IPS-NIHi7 (cell line): Measurements from ENCODE around the gene RFFL.
"Not testable (repeated sequence)": the region's sequence is repeated elsewhere in the genome, so short reads cannot be mapped to it uniquely, and the experiment has no call there.

Source experiments
- DNase-seq: peaks from one replicate; pipeline ENCODE4 v3.0.0; 2012; ENCODE audit warnings: mixed read lengths; ENCODE audit errors: extremely low spot score

RFFL gene

DNA sequence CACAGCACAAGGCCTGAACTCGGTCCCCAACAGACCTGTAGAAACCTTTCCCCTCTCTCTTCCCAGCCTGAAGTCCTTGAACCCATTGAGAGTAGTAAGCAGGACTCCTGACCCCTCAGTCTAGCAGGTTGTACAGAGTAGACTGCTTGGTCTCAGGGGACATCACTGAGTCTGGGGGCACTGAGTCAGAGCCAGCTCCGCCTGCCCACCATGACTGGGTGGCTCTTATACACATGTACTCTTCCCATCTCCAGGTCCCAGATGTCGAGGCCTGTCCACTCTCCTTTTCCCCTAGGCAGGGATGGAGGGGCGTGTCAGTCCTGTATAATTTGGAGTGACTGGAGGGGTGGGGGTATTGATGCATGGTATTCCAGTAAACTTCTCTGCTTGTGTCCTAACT, 59.7 kb downstream of the RFFL start:
- no peak for DNase-seq

DNA sequence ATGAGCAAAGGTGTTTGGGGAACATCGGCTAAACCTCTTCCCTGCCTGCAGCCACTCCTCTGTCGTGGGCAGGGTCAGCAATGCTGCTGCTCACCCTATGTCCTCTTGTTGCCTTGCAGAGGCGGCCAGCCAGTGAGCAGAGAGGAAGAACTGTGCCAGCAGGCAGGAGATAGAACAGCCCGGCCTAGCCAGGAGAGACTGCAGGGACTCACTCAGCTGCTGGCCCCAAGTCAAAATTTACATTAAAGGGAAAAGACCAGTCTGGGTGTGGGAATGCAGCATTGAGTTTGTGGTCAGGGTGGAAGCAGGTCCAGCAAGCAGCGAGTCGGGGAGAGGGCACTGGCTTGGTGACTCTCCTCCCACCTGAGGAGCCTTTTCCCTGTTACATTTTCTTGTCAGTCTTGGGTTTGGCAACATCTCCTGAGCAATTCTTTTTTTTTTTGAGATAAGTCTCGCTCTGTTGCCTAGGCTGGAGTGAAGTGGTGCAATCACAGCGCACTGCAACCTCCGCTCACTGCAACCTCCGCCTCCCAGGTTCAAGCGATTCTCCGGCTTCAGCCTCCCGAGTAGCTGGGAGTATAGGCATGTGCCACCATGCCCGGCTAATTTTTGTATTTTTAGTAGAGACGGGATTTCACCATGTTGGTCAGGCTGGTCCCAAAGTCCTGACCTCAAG, 60.5 kb downstream of the RFFL start:
- no peak for DNase-seq

DNA sequence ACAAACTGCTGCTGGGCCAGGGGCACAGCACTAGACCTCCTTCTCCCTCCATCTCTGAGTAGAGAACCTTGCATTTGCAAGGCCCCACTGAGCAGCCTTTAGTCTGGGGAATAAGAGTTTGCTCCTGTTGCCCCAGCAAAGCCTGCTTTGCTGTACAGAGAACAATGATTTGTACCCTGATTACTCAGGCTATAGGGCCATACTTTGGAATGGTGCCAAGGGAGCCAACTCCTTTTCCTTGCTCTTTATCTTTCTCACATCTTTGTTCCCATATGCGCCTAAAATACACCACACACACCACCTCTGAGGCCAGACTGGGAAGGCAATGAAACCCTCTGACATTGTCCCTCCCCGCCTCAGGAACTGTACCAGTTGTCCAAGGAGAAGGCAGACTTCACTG, 62.0 kb downstream of the RFFL start:
- no peak for DNase-seq

DNA sequence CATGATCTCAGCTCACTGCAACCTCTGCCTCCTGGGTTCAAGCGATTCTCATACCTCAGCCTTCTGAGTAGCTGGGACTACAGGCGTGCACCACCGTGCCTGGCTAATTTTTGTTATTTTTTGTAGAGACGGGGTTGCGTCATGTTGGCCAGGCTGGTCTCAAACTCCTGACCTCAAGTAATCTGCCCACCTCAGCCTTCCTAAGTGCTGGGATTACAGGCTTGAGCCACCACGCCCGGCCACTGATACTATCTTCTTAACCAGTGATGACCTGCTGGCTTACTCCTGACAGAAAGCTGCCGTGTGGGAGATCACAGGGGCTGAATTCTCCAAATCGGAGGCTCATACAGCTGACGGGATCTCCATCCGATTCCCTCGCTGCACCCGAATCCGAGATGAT, 62.5 kb downstream of the RFFL start:
- not testable (repeated sequence) for DNase-seq

DNA sequence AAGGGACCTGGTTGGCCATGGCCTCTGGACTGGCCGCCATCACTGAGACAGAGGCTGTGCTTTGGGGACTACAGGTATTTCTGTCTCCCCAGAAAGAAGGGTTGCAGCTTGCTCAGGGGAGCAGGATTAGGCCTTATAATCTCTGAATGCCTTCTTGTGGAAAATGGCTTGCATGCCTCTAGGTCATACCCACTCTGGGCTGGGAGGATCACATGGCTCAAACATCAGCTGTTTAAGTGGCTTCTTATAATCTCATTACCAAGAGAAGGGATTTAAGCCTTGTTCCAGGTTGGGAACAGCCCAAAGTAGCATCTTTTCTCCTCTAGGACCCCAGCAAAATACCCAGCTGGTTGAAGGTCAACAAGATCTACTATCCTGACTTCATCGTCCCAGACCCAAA, 64.1 kb downstream of the RFFL start:
- no peak for DNase-seq

DNA sequence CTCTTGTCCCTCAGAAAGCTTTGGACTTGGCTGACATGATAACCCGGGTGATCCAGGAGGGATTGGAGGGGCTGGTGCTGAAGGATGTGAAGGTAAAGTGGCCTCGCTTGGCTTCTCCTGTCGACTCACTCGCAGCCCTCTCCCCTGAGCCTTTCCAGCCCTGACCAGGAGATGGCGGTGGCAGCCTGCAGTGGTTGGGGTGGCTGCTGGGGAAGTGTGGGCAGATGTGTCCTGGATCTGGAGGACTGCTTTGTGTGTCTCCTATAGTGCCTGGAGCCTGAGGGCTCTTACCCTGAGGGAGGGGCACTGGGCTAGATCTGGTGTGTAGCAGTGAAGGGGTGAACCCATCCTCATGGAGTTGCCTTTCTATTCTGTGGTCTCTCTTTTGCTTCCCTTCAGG, 65.3 kb downstream of the RFFL start:
- DNase-seq, result peak; percentile 94

DNA sequence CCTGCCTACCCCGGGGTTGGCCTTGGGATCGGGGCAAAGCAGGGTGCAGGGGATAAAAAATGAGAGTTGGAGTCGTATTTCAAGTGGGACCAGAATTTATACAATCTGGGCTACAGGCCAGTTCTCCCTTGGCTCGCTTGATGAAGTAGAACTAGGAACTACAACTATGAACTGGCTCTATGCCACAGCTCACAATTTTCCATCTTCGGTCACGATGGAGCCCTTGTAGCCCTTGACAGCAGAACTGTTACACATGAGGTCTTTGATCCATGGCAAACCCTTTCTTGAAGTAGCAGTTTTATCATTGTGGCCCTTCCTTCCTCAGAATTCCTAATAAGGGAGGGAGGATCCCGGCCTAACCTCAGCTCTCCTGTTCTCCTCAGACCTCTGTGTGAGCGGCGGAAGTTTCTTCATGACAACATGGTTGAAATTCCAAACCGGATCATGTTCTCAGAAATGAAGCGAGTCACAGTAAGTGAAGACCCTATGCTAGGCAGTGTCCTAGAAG, 66.1 kb downstream of the RFFL start:
- no peak for DNase-seq

DNA sequence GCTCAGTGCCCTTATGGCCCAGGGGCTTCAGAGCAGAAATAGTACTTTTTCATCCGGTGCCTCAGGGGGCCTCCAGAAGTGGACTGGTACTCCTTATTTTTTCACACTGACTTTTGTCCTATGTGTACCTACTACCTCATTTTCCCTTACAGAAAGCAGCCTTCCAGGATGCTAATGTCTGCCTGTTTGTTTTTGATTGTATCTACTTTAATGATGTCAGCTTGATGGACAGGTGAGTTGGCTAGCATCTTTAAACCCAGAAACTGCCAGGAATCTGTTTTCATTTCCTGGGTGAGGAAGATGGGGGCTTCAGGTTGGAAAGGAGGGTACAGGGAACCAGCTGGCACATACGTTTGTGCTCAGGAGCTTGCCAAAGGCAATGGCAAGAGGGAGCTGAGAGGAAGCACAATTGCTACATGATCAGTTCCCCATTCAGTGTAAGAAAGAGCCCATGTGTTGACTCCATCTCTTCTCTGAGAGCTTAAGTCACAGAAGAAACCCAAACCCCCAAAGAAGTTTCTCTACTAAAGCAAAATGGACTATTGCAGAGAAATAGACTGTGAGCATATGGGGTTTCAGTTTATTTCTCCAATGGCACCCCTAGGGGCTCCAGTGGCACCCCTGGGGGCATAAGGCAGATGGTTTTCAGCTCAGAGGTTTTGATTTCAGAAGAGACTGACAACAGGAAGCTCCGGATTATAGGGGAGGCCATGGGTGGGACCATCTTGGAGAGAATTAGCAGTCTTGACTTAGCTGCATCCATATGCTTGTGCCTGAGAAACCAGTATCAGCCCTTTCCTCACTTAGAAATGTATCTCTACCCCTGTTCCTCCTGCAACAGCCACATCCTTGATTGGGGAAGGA, 66.9 kb downstream of the RFFL start:
- DNase-seq, result no peak

DNA sequence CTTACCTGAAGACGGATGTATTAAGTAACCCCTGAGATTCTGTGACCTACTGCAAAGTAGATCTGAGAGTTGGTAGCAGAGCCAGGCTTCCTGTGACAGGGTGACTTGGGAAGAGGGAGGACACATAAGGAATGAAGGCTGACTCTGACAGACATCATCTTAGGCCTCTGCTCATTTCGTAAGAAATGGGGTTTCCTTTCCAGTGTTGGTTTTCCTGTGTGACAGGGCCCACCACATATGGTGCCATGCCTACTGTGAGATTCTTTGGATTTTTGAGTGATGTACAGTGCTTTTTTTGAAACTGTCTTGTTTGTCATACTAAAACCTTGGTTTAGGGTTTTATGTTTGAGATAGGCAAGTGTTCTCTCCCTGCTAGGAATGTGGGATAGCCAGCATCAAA, 70.5 kb downstream of the RFFL start:
- DNase-seq, result no peak

DNA sequence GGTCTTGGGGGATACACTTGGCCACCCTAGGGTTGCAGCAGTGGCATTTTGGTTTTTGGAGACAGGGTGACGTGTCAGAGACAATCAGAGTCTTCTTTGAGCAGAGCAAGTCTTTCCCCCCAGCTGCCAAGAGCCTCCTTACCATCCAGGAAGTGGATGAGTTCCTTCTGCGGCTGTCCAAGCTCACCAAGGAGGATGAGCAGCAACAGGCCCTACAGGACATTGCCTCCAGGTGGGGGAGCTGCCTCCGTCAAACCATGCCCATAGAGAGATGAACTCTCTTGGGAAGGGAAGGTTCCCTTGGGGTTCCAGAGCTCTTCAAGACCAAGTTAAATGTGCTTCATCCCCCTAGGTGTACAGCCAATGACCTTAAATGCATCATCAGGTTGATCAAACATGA, 71.9 kb downstream of the RFFL start:
- DNase-seq, result no peak

DNA sequence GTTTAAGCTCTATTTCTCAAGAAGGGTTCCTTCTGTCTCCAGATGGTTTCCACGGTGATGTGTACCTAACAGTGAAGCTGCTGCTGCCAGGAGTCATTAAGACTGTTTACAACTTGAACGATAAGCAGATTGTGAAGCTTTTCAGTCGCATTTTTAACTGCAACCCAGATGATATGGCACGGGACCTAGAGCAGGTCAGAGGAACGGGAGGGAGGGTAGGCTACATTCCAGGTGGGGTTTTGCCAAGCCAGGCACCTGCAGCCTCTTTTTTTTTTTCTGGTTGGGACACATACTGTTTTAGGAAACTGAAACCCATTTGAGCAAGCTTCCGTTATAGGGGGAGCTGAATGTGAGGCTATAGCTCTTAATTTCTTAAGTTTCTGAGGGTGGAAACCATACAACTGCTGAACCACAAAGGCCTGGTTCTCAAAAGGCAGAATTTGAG, 72.6 kb downstream of the RFFL start:
- no peak for DNase-seq

DNA sequence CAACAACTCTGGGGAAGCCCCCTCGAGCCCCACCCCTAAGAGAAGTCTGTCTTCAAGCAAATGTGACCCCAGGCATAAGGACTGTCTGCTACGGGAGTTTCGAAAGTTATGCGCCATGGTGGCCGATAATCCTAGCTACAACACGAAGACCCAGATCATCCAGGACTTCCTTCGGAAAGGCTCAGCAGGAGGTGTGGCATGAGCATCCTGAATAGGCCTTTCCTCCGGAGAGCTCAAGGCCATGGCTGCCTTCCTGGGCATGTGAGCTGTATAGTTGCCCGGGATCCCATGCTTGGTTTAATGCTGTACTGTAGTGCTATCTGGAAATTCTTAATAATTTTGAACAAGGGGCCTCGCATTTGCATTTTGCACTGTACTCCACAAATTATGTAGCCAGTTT, 74.0 kb downstream of the RFFL start:
- DNase-seq, result no peak

DNA sequence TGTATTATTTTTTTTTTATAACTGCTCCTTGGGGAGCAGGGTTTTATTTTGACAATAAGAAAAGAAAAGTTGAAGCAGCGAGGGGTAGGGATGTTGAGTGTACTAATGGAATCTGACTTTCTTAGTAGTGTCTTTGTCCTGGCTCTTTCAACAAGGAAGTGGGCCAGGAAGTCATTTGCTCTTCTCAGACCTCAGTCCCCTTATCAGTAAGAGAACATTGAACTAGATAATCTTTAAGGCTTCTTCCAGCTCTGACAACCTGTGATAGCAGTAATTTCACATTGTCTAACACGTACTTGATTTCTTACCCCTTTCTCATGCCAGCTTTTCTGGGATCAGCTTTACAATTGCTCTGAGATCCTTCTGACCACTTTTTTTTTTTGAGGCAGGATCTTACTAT, 74.9 kb downstream of the RFFL start:
- no peak for DNase-seq

DNA sequence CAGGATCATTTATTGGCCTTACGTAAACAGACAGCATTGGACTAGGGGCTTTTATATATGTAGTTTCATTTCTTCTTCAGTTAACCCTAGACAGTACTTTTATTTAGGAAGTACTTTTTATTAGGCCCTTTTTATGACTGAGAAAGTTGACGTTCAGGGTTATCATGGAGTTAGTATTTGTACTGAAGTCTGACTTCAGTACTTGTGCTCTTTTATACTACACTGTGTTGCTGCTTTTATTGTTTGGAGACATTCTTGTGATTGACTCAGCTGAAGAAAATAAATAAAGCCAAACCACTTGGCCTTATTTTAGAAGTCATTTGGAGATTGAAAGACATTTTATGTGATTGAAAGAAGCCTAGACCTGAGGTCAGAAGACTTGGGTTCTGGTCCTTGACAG, 76.3 kb downstream of the RFFL start:
- no peak for DNase-seq

DNA sequence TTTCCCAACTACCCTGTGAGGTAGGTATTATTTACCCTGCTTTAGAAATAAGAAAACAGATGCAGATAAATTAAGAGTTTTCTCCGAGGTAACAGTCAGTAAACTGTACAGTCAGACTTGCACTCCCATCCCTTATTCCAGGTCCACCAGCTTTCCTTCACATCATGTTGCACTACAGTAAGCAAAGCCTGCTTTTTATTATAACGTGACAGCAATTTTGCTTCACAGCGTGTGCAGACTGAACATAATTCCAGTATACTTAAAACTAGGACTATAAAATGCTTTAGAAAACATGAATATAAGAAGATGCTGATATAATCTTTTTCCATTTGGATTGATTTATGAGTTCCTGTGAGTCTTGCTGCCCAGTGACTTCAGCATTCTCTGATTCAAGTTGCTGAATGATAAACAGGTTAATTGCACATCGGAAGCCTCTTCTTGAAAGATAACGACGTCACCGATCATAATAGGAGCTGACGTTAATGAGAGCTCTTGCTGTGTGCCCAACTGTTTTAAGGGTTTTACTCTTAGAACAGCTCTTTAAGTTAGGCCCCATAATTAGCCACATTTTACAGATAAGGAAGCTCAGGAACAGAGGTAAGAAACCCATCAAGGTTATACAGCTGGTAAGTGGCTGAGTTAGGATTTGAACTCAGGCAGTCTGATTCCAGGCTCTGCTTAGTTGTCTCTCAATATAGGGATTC, 81.8 kb downstream of the RFFL start:
- no peak for DNase-seq

DNA sequence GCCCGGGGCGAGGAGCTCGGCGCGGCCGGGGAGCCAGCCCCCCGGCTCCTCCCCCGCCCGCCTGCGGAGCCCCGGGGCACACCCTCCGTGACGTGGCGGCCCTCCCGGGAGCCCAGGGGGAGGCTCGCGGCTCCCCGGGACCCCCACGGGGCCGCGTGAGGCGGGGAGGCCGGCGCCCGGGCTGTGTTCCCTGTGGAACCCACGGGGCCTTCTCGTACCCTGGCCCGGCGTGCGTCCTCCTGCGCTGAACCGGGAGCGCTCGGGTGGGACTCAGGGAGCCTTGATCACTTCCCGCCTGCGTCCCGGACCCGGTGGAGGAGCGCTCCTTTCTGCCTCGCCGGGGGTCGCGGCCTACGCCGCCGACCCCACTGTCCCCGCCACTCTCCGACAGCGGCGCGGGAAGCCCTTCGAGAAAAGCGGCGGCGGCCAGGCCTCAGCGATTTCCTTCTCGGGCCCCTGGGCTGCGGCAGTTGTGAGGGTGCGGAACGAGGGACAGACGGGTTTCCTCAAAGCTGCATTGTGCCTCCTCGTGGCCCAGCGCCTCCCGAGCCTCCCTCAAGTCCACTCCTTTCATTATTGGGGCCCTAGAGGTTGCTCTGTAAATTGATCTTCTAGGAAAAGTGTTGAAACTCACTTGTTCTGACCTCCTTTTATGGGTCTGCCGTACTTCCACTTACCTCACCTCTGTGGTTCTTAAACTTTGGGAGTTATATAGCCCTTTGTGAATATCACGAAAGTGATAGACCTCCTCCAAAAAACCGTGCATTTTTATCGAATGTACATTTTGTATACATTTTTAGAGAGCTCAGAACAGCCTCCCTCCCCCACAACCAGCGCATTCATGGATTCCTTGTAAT, 82.6 kb downstream of the RFFL start:
- peak; percentile 73 for DNase-seq

DNA sequence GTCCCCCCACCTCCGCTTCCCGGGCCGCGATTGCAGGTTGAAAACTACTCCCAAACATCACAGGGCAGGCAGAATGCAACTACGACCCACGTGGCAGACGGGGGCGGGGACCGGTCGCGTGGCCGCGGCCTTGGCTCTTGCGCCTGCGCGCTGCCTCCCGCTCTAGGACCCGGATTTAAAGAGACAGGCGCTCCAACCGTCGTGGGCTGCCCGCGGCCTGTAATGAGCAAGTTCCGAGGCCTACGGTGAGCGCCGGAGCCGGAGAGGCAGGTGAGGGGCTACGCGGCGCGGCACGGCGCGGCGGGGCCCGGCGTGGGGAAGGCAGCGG, 83.2 kb downstream of the RFFL start, which contains the start of gene LIG3:
Gene LIG3 (plus strand): TSS at position 160 of the 328 bp plus-strand sequence. CDS start 2,494 bp downstream, outside the sequence.
- DNase-seq, result peak; percentile 97

DNA sequence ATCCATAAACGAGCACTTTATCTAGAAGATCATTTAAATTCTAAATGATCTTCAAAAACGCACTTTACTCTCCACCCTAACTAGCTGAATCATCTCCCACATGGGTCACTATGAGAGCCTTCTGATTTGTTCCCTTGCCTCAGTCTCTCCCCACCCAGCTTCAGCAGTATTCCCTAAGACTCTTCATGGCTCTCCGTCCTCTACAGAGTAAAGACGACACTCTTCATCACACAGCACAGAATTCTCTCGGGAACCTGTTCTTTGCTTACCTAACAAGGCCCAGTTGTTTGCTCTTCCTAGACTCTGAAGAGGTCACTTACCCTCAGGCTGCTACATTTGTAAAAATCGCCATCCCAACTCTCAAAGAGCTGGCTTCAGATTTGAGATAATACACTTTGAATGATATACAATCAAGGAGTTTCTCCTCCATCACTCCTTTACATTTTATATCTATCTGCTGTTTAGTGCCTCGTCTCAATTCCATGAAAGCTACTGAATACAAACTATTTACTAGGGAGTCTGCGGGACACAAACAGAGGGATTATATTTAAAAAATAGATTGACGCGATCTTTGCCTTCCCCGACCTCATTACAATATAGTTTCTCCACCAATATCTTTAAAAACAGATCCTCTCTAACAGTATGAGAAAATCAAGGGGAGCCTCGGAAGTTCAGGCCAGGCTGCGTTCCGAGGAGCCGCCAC, 83.7 kb downstream of the RFFL start:
- DNase-seq, result no peak

DNA sequence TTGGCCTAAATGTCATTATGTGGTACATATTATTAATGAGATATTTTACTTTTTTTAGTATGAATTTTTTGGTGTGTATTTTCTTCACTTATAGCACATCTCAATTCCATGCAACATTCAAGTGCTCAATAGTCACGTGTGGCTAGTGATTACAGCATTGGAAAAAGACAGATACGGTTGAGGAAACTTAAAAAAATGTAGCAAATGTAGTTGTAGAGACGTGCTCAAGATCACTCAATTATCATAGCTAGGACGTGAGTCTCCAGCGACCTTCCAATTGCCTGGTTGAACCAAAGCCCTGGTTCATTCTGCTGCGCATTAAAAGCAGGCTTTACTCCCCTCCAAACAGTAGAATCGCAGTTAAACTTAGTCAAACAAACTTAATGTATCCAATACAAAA, 84.4 kb downstream of the RFFL start:
- DNase-seq, result no peak

DNA sequence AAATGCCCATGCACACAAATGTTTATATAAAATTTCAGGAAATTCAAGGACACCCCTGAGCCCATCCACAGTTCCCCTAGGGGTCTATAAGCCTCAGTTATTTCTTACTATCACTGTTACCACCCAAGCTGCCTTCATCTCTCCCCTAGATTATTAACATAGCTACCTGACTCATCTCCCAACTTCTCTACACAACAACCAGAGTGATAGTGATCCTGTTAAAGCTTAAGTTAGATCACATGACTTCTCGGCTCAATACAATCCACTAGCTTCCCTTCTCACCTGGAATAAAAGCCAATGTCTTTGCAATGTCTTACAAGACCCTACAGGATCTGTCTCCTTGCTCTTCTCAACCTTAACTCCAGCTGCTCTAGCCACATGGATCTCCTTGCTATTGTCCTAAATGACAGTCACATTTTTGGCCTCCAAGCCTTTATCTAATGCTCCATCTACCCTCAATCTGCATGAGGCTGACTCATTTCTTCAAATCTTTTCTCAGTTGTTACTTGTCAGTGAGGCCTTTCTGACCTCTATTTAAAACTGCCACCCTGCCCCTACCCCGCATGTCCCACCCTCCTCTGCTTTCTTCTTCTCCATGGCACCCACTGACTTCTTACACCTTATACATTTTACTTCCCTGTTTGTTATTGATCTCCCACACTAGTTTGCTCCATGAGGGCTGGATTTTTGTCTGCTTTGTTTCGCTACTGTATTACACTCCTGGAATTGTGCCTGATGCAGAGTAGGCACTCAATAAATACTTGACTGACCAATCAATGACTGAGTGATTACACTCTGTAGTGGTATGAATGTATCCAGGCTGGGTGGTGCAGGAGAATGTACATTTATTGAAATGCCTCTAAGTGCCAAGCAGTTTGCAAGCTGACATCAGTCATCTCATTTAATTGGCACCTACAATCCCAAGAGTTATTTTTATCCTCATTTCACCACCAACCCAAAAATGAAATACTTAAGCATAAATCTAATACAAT, 88.4 kb downstream of the RFFL start:
- DNase-seq, result no peak
